ENCODE results near the gene TPSAB1.

Gene TPSAB1

GRCh38 chr16:1210461-1210860 lies 30.0 kb upstream of the TPSAB1 start:
- DNase-seq (ENCODE audit: low read depth): no peak

DNA sequence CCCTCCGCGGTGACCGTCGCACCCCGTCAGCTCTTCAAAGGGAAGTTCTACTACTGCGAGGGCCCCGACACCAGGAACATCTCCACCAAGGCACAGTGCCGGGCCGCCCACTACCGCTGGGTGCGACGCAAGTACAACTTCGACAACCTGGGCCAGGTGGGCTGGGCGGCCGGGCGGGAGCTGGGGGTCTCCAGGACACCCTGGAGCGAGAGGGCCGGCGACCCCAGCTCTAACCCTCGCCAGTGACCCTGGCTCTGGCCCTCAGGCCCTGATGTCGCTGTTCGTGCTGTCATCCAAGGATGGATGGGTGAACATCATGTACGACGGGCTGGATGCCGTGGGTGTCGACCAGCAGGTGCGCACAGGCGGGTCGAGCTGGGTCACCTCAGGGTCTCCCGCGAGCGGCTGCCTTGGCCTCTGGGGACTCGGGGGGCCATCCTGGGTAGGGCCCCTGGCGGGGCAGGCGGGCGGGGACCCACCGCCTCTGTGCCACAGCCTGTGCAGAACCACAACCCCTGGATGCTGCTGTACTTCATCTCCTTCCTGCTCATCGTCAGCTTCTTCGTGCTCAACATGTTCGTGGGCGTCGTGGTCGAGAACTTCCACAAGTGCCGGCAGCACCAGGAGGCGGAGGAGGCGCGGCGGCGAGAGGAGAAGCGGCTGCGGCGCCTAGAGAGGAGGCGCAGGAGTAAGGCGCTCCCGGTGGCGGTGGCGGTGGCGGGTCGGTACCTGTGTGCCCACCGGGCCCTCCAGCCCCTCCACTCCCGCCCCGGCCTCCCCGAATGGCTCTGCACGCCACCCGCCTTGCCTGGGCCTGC lies 28.8 kb upstream of the TPSAB1 start:
- no peak for DNase-seq (ENCODE audit: low read depth)

GRCh38 chr16:1212616-1213194 lies 27.8 kb upstream of the TPSAB1 start:
- no peak for DNase-seq (ENCODE audit: low read depth)

- DNase-seq (ENCODE audit: low read depth): no peak
Observed at GRCh38 chr16:1213231-1213630, 27.3 kb upstream of the TPSAB1 start.

GRCh38 chr16:1213796-1214372 lies 26.6 kb upstream of the TPSAB1 start:
- DNase-seq (ENCODE audit: low read depth): no peak

DNA sequence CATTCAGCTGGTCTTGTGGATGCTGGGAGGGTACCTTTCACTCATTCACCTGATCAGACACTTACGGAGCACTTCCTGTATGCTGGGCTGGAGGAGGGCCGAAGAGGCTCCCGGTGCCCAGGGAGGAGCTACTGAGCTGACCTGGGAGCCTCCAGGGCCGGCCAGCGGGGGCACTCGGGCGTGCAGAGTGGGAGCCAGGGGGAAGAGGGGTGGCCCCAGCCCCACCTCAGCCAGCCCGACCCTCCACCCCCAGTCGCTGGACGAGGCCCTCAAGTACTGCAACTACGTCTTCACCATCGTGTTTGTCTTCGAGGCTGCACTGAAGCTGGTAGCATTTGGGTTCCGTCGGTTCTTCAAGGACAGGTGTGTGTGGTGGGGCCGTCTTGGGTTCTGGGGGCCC lies 25.8 kb upstream of the TPSAB1 start:
- DNase-seq (ENCODE audit: low read depth): no peak

- no peak for DNase-seq (ENCODE audit: low read depth)
Observed at GRCh38 chr16:1215574-1216295, 24.8 kb upstream of the TPSAB1 start.

DNA sequence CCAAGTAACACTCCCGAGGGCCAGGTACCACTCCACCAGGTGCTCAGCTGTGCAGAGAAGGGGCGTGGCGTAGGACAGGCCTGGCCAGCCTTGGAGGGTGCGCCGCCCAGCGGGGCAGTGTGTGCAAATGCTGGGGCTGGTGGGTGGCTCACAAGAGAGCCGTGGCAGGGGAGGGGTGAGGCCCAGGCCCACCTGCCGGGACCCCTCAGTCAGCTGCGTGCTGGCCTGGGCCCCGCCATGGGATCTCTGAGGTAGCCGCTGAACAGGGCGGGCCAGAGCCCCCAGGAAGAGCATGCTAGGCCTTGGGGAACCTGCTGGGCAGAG lies 24.2 kb upstream of the TPSAB1 start:
- no peak for DNase-seq (ENCODE audit: low read depth)

GRCh38 chr16:1216681-1217400 lies 23.7 kb upstream of the TPSAB1 start:
- DNase-seq (ENCODE audit: low read depth): no peak

- DNase-seq (ENCODE audit: low read depth): no peak
Observed at GRCh38 chr16:1217526-1217925, 23.0 kb upstream of the TPSAB1 start.

DNA sequence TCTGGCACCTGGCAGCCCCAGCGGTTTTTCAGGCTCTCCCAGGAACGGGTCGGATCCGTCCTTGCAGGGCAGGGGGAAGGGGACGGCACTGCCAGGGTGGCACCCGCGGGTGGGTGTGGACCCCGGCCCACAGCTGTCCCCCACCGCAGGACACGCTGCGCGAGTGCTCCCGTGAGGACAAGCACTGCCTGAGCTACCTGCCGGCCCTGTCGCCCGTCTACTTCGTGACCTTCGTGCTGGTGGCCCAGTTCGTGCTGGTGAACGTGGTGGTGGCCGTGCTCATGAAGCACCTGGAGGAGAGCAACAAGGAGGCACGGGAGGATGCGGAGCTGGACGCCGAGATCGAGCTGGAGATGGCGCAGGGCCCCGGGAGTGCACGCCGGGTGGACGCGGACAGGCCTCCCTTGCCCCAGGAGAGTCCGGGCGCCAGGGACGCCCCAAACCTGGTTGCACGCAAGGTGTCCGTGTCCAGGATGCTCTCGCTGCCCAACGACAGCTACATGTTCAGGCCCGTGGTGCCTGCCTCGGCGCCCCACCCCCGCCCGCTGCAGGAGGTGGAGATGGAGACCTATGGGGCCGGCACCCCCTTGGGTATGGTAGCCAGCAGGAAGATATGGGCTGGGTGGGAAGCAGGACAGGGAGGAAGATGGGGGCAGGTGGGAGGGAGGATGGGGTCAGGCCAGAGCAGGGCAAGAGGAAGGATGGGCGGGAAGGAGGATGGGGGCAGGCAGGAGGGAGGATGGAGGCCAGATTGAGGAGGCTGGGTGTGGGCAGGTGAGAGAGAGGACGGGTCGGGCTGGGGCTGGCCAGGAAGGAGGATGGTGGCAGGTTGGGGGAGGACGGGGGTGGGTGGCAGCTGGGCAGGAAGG lies 22.2 kb upstream of the TPSAB1 start:
- DNase-seq (ENCODE audit: low read depth): no peak

DNA sequence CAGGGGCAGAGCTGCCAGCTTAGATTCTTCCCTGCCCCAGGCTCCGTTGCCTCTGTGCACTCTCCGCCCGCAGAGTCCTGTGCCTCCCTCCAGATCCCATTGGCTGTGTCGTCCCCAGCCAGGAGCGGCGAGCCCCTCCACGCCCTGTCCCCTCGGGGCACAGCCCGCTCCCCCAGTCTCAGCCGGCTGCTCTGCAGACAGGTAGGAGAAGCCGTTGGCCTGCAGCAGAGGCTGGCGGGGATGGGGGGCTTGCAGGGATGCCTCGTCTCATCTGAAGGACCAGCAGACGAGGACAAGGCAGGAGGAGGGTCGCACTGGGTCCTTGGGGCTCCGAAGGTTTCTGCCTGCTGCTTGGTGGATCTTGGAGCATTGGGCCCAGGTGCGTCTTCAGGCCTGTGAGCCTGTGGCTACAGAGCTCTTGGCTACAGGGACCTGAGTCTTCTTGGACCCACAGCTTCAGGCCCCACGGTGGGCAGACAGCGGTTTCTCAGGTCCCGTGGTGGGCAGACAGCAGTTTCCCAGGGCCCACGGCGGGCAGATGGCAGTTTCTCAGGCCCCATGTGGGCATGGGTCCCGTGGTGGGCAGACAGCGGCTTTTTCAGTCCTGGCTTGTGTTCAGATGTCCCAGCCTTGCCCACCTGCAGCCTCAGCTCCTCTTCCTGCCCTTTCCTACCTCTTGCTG lies 21.4 kb upstream of the TPSAB1 start:
- no peak for DNase-seq (ENCODE audit: low read depth)

DNA sequence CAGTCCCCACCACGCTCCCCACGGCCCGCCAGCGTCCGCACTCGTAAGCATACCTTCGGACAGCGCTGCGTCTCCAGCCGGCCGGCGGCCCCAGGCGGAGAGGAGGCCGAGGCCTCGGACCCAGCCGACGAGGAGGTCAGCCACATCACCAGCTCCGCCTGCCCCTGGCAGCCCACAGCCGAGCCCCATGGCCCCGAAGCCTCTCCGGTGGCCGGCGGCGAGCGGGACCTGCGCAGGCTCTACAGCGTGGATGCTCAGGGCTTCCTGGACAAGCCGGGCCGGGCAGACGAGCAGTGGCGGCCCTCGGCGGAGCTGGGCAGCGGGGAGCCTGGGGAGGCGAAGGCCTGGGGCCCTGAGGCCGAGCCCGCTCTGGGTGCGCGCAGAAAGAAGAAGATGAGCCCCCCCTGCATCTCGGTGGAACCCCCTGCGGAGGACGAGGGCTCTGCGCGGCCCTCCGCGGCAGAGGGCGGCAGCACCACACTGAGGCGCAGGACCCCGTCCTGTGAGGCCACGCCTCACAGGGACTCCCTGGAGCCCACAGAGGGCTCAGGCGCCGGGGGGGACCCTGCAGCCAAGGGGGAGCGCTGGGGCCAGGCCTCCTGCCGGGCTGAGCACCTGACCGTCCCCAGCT lies 20.3 kb upstream of the TPSAB1 start:
- DNase-seq (ENCODE audit: low read depth): no peak

DNA sequence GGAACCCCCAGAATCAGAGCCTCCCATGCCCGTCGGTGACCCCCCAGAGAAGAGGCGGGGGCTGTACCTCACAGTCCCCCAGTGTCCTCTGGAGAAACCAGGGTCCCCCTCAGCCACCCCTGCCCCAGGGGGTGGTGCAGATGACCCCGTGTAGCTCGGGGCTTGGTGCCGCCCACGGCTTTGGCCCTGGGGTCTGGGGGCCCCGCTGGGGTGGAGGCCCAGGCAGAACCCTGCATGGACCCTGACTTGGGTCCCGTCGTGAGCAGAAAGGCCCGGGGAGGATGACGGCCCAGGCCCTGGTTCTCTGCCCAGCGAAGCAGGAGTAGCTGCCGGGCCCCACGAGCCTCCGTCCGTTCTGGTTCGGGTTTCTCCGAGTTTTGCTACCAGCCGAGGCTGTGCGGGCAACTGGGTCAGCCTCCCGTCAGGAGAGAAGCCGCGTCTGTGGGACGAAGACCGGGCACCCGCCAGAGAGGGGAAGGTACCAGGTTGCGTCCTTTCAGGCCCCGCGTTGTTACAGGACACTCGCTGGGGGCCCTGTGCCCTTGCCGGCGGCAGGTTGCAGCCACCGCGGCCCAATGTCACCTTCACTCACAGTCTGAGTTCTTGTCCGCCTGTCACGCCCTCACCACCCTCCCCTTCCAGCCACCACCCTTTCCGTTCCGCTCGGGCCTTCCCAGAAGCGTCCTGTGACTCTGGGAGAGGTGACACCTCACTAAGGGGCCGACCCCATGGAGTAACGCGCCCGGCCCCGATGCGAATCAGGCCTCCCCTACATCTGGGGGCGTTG lies 19.5 kb upstream of the TPSAB1 start:
- DNase-seq (ENCODE audit: low read depth): no peak

- no peak for DNase-seq (ENCODE audit: low read depth)
Observed at GRCh38 chr16:1221628-1222552, 18.6 kb upstream of the TPSAB1 start.

- no peak for DNase-seq (ENCODE audit: low read depth)
Observed at GRCh38 chr16:1222553-1223354, 17.8 kb upstream of the TPSAB1 start.

Measured in fibroblast of the conjunctiva (primary cell).